Measurements from ENCODE around the gene MBNL2. TPM values are rescaled to one million over a fixed set of nuclear protein-coding genes. Genes with fewer than 3 reads are reported as not detected.

MBNL2 gene
- total and polyA plus RNA-seq, 4 experiments from 2014 or later: 20.1 to 36.2 (median 28.3) TPM

- Histone ChIP-seq H3K4me1 (ENCODE audit: insufficient read depth, low read length) (no peaks in the 10 kb centered on the region), H3K36me3 (ENCODE audit: insufficient read depth, low read length) (peaks cover 6% of the 10 kb centered on the region), H3K9me3 (ENCODE audit: control insufficient read depth in 1 of 2, low read length in 2 of 2) (no peaks in the 10 kb centered on the region), H3K27me3 (ENCODE audit: insufficient read depth, low read length) (no peaks in the 10 kb centered on the region), H3K27ac (ENCODE audit: low read depth, low read length) (no peak overlapping the region), H3K4me3 (ENCODE audit: low read length in 2 of 2) (no peak overlapping the region)
- CTCF ChIA-PET (ENCODE audit: partially characterized antibody): interaction anchor here (0.7 to 23.6 kb wide), 3 partner anchors 14 to 244 kb away, joined by 3 to 443 read pairs (median 5); no protein-coding TSS in a partner anchor
- intact Hi-C loops (cut with micrococcal nuclease): no loop called here
- H3K4me3 Mint-ChIP-seq: no peak overlapping the region
- H3K27me3 Mint-ChIP-seq: no peaks in the 10 kb centered on the region
- H3K4me1 Mint-ChIP-seq: peaks cover 0 to 2% (median 0%) of the 10 kb centered on the region in 4 donors
- H3K9me3 Mint-ChIP-seq: no peaks in the 10 kb centered on the region
- peaks cover 39 to 62% of the 10 kb centered on the region in 2 donors for H3K36me3 Mint-ChIP-seq
- peak overlapping the region in 2 of 7 donors; percentile 44 for H3K27ac Mint-ChIP-seq
- no peak for DNase-seq
- POLR2A ChIA-PET (ENCODE audit: partially characterized antibody): no interaction called here
Measured at GRCh38 chr13:97353927-97354675, 132.0 kb downstream of the MBNL2 start.

DNA sequence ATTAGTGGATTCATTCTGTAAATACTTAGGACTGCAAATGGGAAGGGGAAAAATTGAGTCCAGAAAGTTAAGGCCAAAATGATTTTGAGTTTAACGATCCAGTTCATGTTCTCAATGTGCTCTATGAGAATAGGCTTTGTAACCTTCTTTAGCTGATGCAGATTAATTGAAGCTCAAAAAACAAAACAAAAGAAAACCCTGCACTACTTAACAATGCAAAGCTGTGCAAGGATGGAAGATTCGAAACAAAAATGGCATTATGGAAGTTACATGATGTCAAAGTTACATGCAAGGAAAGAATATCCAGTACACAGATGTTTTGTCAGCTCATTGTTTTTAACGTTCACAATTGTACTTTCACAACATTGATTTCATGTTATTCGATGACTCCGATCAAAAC lies 132.7 kb downstream of the MBNL2 start:
- peak overlapping the region in 2 of 7 donors; percentile 7 to 26 for H3K27ac Mint-ChIP-seq
- CTCF ChIA-PET (ENCODE audit: partially characterized antibody): interaction anchor here (23.6 kb wide), 1 partner anchor 244 kb away, joined by 443 read pairs; no protein-coding TSS in a partner anchor
- H3K4me1 Mint-ChIP-seq: peaks cover 0 to 6% (median 4%) of the 10 kb centered on the region in 4 donors
- no peak overlapping the region for H3K4me3 Mint-ChIP-seq
- Histone ChIP-seq H3K27ac (ENCODE audit: low read depth, low read length) (no peak overlapping the region), H3K4me3 (ENCODE audit: low read length in 2 of 2) (no peak overlapping the region), H3K36me3 (ENCODE audit: insufficient read depth, low read length) (peaks cover 6% of the 10 kb centered on the region), H3K9me3 (ENCODE audit: control insufficient read depth in 1 of 2, low read length in 2 of 2) (no peaks in the 10 kb centered on the region), H3K27me3 (ENCODE audit: insufficient read depth, low read length) (no peaks in the 10 kb centered on the region), H3K4me1 (ENCODE audit: insufficient read depth, low read length) (no peaks in the 10 kb centered on the region)
- no peaks in the 10 kb centered on the region for H3K27me3 Mint-ChIP-seq
- no peak for DNase-seq
- no peaks in the 10 kb centered on the region for H3K9me3 Mint-ChIP-seq
- H3K36me3 Mint-ChIP-seq: peaks cover 35 to 60% of the 10 kb centered on the region in 2 donors
- intact Hi-C loops (cut with micrococcal nuclease): no loop called here
- POLR2A ChIA-PET (ENCODE audit: partially characterized antibody): no interaction called here

DNA sequence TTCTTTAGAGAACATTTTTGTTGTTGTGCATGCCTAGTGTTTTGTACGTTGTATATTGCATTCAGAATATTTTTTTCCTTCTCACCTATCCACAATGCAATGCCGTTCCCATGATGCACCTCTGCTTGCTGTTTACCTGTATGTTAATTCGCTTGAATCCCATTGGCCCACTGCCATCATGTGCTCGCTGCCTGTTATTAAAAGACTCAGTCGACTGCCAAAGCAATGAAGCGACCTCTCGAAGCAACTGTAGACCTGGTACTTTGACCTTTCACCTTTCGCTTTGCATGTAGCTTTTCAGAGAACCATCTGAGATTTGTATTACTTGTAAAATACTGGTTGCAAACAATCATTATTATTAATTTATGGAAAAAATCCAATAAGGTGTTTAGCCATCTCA lies 134.5 kb downstream of the MBNL2 start:
- Histone ChIP-seq H3K9me3 (ENCODE audit: control insufficient read depth in 1 of 2, low read length in 2 of 2) (no peaks in the 10 kb centered on the region), H3K27ac (ENCODE audit: low read depth, low read length) (no peak overlapping the region), H3K4me1 (ENCODE audit: insufficient read depth, low read length) (no peaks in the 10 kb centered on the region), H3K4me3 (ENCODE audit: low read length in 2 of 2) (no peak overlapping the region), H3K27me3 (ENCODE audit: insufficient read depth, low read length) (no peaks in the 10 kb centered on the region), H3K36me3 (ENCODE audit: insufficient read depth, low read length) (no peaks in the 10 kb centered on the region)
- no peaks in the 10 kb centered on the region for H3K9me3 Mint-ChIP-seq
- ChIA-PET POLR2A (ENCODE audit: partially characterized antibody) (no interaction called here), CTCF (ENCODE audit: partially characterized antibody) (interaction anchor here (1.4 to 23.6 kb wide), 3 partner anchors 12 to 246 kb away, joined by 5 to 443 read pairs (median 30); no protein-coding TSS in a partner anchor)
- peaks cover 29 to 52% of the 10 kb centered on the region in 2 donors for H3K36me3 Mint-ChIP-seq
- intact Hi-C loops (cut with micrococcal nuclease): no loop called here
- H3K27ac Mint-ChIP-seq: peak overlapping the region in 1 of 7 donors; percentile 22
- H3K4me3 Mint-ChIP-seq: no peak overlapping the region
- no peaks in the 10 kb centered on the region for H3K27me3 Mint-ChIP-seq
- peaks cover 0 to 6% (median 4%) of the 10 kb centered on the region in 4 donors for H3K4me1 Mint-ChIP-seq
- DNase-seq: no peak

DNA sequence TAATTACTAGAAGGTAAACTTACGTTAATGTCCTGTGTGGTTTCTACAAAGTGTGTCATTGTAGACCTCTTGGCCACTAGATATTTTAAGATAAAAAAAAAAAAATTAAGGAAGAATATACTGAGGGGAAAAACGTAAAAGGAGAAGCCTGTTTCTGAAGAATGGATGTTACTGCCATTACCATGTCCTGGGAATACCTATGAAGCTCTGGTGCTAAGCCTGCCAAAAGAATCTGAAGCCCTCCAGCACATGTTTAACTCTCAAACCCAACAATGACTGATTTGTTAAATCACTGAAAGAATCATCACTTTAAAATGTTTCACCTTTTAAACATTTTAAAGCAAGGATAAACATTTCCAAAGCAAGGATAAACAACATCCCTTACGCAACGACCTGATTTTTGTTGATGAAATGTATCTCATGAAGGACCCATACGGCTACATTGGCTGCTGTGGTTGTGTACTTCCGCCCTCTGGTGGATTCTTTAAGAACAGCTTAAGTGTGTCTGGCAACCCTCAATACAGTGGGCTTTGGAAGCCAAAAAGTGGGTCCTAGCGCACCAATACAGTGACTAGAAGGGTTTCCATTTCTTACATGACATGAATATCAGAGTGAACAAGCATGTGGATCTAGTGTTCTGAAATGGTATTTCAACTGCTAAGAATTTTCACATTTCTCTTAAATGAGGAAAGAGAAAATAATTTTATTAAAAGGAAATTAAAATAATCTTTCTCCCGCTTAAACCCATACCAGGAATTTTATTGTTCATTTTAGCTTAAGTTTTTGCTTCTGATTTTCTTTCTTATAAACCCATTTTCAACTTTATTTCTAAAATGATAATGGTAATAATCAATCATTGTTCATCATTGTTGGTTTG lies 137.3 kb downstream of the MBNL2 start:
- ChIA-PET CTCF (ENCODE audit: partially characterized antibody) (interaction anchor here (0.6 to 23.6 kb wide), 18 partner anchors 9 to 1271 kb away, joined by 3 to 443 read pairs (median 4); no protein-coding TSS in a partner anchor), POLR2A (ENCODE audit: partially characterized antibody) (interaction anchor here (1.5 kb wide), 1 partner anchor 250 kb away, joined by 8 read pairs; no protein-coding TSS in a partner anchor)
- Histone ChIP-seq H3K4me3 (ENCODE audit: low read length in 2 of 2) (no peak overlapping the region), H3K27me3 (ENCODE audit: insufficient read depth, low read length) (no peaks in the 10 kb centered on the region), H3K36me3 (ENCODE audit: insufficient read depth, low read length) (peaks cover 4% of the 10 kb centered on the region), H3K27ac (ENCODE audit: low read depth, low read length) (no peak overlapping the region), H3K9me3 (ENCODE audit: control insufficient read depth in 1 of 2, low read length in 2 of 2) (no peaks in the 10 kb centered on the region), H3K4me1 (ENCODE audit: insufficient read depth, low read length) (no peaks in the 10 kb centered on the region)
- Mint-ChIP-seq H3K36me3 (peaks cover 40 to 51% of the 10 kb centered on the region in 2 donors), H3K4me3 (no peak overlapping the region), H3K9me3 (peaks cover 0 to 2% (median 0%) of the 10 kb centered on the region in 8 donors), H3K27me3 (no peaks in the 10 kb centered on the region), H3K27ac (peak overlapping the region in 2 of 7 donors; percentile 26 to 43), H3K4me1 (peaks cover 3 to 6% (median 4%) of the 10 kb centered on the region in 4 donors)
- intact Hi-C loops (cut with micrococcal nuclease): loop anchor here (1.0 kb wide), 3 partner anchors 15 to 341 kb away; no protein-coding TSS in a partner anchor
- DNase-seq: peak; percentile 50 to 62 (median 56)

DNA sequence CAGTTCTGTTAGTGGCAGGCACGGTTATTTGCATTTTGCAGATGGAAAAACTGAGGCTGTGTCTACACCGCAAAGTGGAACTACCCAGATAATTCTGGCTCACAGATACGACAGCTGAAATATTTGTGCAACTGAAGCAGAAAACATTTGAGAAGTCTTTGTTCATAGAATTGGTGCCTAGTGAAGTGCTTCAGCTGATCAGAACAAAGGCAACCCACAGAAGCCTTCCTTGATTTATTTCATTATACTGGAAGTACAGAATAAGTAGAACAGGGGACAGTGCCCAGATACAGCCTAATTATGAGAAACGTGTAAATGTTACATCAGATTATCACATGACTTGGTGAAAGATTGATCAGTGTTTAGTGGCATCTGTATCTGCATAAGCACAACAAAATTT lies 138.5 kb downstream of the MBNL2 start:
- peaks cover 37 to 58% of the 10 kb centered on the region in 2 donors for H3K36me3 Mint-ChIP-seq
- CTCF ChIA-PET (ENCODE audit: partially characterized antibody): interaction anchor here (1.0 to 23.6 kb wide), 7 partner anchors 8 to 250 kb away, joined by 3 to 443 read pairs (median 7); no protein-coding TSS in a partner anchor
- POLR2A ChIA-PET (ENCODE audit: partially characterized antibody): no interaction called here
- peaks cover 3 to 6% (median 5%) of the 10 kb centered on the region in 4 donors for H3K4me1 Mint-ChIP-seq
- no peak overlapping the region for H3K27ac Mint-ChIP-seq
- no peaks in the 10 kb centered on the region for H3K4me1 ChIP-seq (ENCODE audit: insufficient read depth, low read length)
- H3K4me3 ChIP-seq (ENCODE audit: low read length in 2 of 2): no peak overlapping the region
- H3K9me3 ChIP-seq (ENCODE audit: control insufficient read depth in 1 of 2, low read length in 2 of 2): no peaks in the 10 kb centered on the region
- no peak for DNase-seq
- H3K9me3 Mint-ChIP-seq: peaks cover 0 to 2% (median 0%) of the 10 kb centered on the region in 8 donors
- H3K27me3 ChIP-seq (ENCODE audit: insufficient read depth, low read length): no peaks in the 10 kb centered on the region
- H3K36me3 ChIP-seq (ENCODE audit: insufficient read depth, low read length): peaks cover 5% of the 10 kb centered on the region
- H3K4me3 Mint-ChIP-seq: no peak overlapping the region
- H3K27ac ChIP-seq (ENCODE audit: low read depth, low read length): no peak overlapping the region
- intact Hi-C loops (cut with micrococcal nuclease): no loop called here
- no peaks in the 10 kb centered on the region for H3K27me3 Mint-ChIP-seq

DNA sequence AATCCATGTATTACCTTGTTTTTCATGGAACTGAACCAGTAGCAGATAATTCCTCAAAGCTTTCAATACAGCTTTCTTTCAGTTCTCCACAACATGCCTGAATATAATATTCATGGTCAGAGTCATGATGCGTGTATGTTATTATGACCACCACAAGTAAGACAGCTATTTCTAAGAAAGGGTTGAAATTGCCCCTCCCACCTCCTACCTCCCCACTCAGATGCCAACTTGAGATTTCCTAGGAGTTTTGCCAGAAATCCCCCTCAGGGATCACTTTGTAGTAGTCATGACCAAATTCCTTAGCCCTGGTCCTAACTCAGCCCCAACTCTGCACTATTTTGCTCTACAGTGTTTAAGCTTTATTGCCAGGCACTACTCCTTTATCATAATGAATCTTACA lies 141.9 kb downstream of the MBNL2 start:
- H3K27me3 Mint-ChIP-seq: no peaks in the 10 kb centered on the region
- Histone ChIP-seq H3K27ac (ENCODE audit: low read depth, low read length) (no peak overlapping the region), H3K4me3 (ENCODE audit: low read length in 2 of 2) (no peak overlapping the region), H3K4me1 (ENCODE audit: insufficient read depth, low read length) (peaks cover 7% of the 10 kb centered on the region), H3K9me3 (ENCODE audit: control insufficient read depth in 1 of 2, low read length in 2 of 2) (no peaks in the 10 kb centered on the region), H3K27me3 (ENCODE audit: insufficient read depth, low read length) (no peaks in the 10 kb centered on the region), H3K36me3 (ENCODE audit: insufficient read depth, low read length) (peaks cover 5% of the 10 kb centered on the region)
- H3K27ac Mint-ChIP-seq: peak overlapping the region in 1 of 7 donors; percentile 36
- intact Hi-C loops (cut with micrococcal nuclease): no loop called here
- no peak overlapping the region for H3K4me3 Mint-ChIP-seq
- H3K36me3 Mint-ChIP-seq: peaks cover 40 to 56% of the 10 kb centered on the region in 2 donors
- peaks cover 0 to 2% (median 0%) of the 10 kb centered on the region in 8 donors for H3K9me3 Mint-ChIP-seq
- POLR2A ChIA-PET (ENCODE audit: partially characterized antibody): interaction anchor here (1.7 kb wide), 1 partner anchor 69 kb away, joined by 4 read pairs; the partner anchor contains the start of gene RAP2A
- peaks cover 11 to 24% (median 18%) of the 10 kb centered on the region in 4 donors for H3K4me1 Mint-ChIP-seq
- DNase-seq: no peak
- CTCF ChIA-PET (ENCODE audit: partially characterized antibody): interaction anchor here (23.6 kb wide), 1 partner anchor 253 kb away, joined by 443 read pairs; no protein-coding TSS in a partner anchor

Measured in CD4-positive, alpha-beta memory T cell (primary cell).